Endodermal cell (in vitro differentiated cells): ENCODE results near the gene TFR2. TPM values are rescaled to one million over a fixed set of nuclear protein-coding genes. Genes with fewer than 3 reads are reported as not detected.

Experiments used
- DNase-seq: peaks from one replicate; pipeline ENCODE4 v3.0.0-alpha.2; 2017
- H3K27ac ChIP-seq: 2 replicates; pipeline ENCODE4 v1.5.1; 2013; ENCODE audit warnings: mild to moderate bottlenecking, low read depth, low read length, moderate library complexity
- H3K27me3 ChIP-seq: 2 replicates; pipeline ENCODE4 v1.6.1; 2013; ENCODE audit warnings: mild to moderate bottlenecking, low read length, moderate library complexity; ENCODE audit not compliant: insufficient read depth, control insufficient read depth, poor library complexity, severe bottlenecking
- H3K36me3 ChIP-seq: 2 replicates; pipeline ENCODE4 v1.7.0; 2013; ENCODE audit warnings: mild to moderate bottlenecking, low read length, moderate library complexity; ENCODE audit not compliant: control insufficient read depth, insufficient read depth
- H3K4me1 ChIP-seq: one replicate; pipeline ENCODE4 v1.7.0; 2013; ENCODE audit warnings: low read length; ENCODE audit not compliant: control insufficient read depth, insufficient read depth
- H3K4me3 ChIP-seq: 2 replicates; pipeline ENCODE4 v1.5.1; 2013; ENCODE audit warnings: mild to moderate bottlenecking, low read length, moderate library complexity
- H3K9ac ChIP-seq: 2 replicates; pipeline ENCODE4 v1.6.1; 2013; ENCODE audit warnings: mild to moderate bottlenecking, low read length, moderate library complexity; ENCODE audit not compliant: poor library complexity, severe bottlenecking; ENCODE audit errors: extremely low read depth
- H3K9me3 ChIP-seq: 2 replicates; pipeline ENCODE4 v1.6.1; 2013; ENCODE audit warnings: mild to moderate bottlenecking, low read length, moderate library complexity; ENCODE audit not compliant: control insufficient read depth
- H3K27ac Mint-ChIP-seq: 2 replicates; pipeline ENCODE4 v1.8.0; 2020; ENCODE audit warnings: mixed read lengths
- H3K27me3 Mint-ChIP-seq: 2 replicates; pipeline ENCODE4 v1.8.0; 2021; ENCODE audit warnings: mild to moderate bottlenecking, mixed read lengths; ENCODE audit not compliant: insufficient read depth
- H3K36me3 Mint-ChIP-seq: 2 replicates; pipeline ENCODE4 v1.8.0; 2020; ENCODE audit warnings: low read depth, mixed read lengths
- H3K4me1 Mint-ChIP-seq: 2 replicates; pipeline ENCODE4 v1.8.0; 2020; ENCODE audit warnings: mixed read lengths
- H3K4me3 Mint-ChIP-seq: 2 replicates; pipeline ENCODE4 v1.8.0; 2020; ENCODE audit warnings: mild to moderate bottlenecking, moderate library complexity, mixed read lengths
- H3K9me3 Mint-ChIP-seq: 2 replicates; pipeline ENCODE4 v1.8.0; 2020; ENCODE audit warnings: mild to moderate bottlenecking, mixed read lengths
- WGBS, 2 experiments: methylation state at CpG; one replicate each; pipeline versions ENCODE4 v1.1.5 to v1.1.7; 2013; ENCODE audit warnings: missing lambda C conversion rate in 2 of 2, mixed read lengths in 1 of 2; ENCODE audit not compliant: insufficient coverage in 1 of 2, insufficient read length in 1 of 2; 5-methylcytosine and 5-hydroxymethylcytosine counted together
- total RNA-seq, 2 donors: library from RNA; stranded (reverse); fragmentation: NEBNext Ultra II Directional in 1 of 2; extraction: Animal tissue kit (Norgen Biotek cat#: 25700) in 1 of 2; gene quantifications; 2 replicates in 1 of 2; 3 replicates in 1 of 2; pipeline ENCODE4 v1.2.1, GENCODE V29; 2021
- TF ChIP-seq, protein P1 (sequence below): fragments of 200-600 bp; sonication (generic); conservative IDR thresholded peaks from 2 replicates; pipeline ENCODE4 v1.5.0; 2021; ENCODE audit warnings: antibody characterized with exemption, mild to moderate bottlenecking

The TFR2 gene
- total RNA-seq, 2 donors from 2014 or later: 1.4 to 2.1 TPM

- TF ChIP-seq, protein P1, sequence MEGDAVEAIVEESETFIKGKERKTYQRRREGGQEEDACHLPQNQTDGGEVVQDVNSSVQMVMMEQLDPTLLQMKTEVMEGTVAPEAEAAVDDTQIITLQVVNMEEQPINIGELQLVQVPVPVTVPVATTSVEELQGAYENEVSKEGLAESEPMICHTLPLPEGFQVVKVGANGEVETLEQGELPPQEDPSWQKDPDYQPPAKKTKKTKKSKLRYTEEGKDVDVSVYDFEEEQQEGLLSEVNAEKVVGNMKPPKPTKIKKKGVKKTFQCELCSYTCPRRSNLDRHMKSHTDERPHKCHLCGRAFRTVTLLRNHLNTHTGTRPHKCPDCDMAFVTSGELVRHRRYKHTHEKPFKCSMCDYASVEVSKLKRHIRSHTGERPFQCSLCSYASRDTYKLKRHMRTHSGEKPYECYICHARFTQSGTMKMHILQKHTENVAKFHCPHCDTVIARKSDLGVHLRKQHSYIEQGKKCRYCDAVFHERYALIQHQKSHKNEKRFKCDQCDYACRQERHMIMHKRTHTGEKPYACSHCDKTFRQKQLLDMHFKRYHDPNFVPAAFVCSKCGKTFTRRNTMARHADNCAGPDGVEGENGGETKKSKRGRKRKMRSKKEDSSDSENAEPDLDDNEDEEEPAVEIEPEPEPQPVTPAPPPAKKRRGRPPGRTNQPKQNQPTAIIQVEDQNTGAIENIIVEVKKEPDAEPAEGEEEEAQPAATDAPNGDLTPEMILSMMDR: no peak
- Mint-ChIP-seq H3K36me3 (peaks cover 42% of the 10 kb centered on the region), H3K27ac (no peak overlapping the region), H3K4me3 (no peak overlapping the region), H3K27me3 (no peaks in the 10 kb centered on the region), H3K9me3 (no peaks in the 10 kb centered on the region), H3K4me1 (peaks cover 3% of the 10 kb centered on the region)
- no peaks in the 10 kb centered on the region for H3K27me3 ChIP-seq
- no peaks in the 10 kb centered on the region for H3K9me3 ChIP-seq
- WGBS, 2 experiments: 95 to 96% methylated on average over 27 to 33 of the region's 33 CpGs
- H3K36me3 ChIP-seq: peaks cover 58% of the 10 kb centered on the region
- no peak overlapping the region for H3K9ac ChIP-seq
- peaks cover 5% of the 10 kb centered on the region for H3K4me1 ChIP-seq
- DNase-seq: no peak
- no peak overlapping the region for H3K4me3 ChIP-seq
- H3K27ac ChIP-seq: no peak overlapping the region
Observed at GRCh38 chr7:100686201-100686821, 45.0 kb upstream of the TFR2 start.

DNA sequence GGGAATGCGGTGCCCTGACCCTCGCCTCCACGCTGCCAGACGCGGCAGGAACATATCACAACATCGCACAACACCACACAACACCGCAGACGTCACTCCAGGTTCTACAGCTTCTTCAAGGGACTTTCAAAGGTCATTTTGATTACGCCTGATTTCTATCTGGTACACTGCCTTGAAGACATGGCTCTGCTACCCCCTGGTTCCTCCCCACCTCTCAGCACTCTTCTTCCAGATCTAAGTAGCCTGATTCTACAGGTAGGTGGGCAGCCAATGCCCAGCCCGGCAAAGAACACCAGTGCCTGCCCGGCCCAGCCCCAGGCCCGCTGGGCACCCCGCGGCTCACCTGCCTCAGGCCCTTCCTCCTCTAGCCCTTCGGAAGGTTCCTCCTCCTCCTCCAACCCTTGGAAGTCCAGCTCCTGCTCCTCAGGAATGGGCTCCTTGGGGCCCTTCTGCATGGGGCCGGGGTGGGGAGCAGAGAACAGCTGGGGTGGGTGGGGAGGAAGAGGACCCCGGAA is 44.3 kb upstream of the TFR2 start:
- no peak overlapping the region for H3K9ac ChIP-seq
- H3K27me3 ChIP-seq: no peaks in the 10 kb centered on the region
- H3K4me1 ChIP-seq: no peaks in the 10 kb centered on the region
- DNase-seq: no peak
- Mint-ChIP-seq H3K36me3 (peaks cover 42% of the 10 kb centered on the region), H3K27me3 (no peaks in the 10 kb centered on the region), H3K4me1 (peaks cover 3% of the 10 kb centered on the region), H3K4me3 (no peak overlapping the region), H3K27ac (no peak overlapping the region), H3K9me3 (no peaks in the 10 kb centered on the region)
- TF ChIP-seq, protein P1: no peak
- peaks cover 64% of the 10 kb centered on the region for H3K36me3 ChIP-seq
- no peak overlapping the region for H3K27ac ChIP-seq
- H3K9me3 ChIP-seq: no peaks in the 10 kb centered on the region
- 89 to 94% methylated on average over 9 to 17 of the region's 17 CpGs for WGBS, 2 experiments
- H3K4me3 ChIP-seq: no peak overlapping the region

DNA sequence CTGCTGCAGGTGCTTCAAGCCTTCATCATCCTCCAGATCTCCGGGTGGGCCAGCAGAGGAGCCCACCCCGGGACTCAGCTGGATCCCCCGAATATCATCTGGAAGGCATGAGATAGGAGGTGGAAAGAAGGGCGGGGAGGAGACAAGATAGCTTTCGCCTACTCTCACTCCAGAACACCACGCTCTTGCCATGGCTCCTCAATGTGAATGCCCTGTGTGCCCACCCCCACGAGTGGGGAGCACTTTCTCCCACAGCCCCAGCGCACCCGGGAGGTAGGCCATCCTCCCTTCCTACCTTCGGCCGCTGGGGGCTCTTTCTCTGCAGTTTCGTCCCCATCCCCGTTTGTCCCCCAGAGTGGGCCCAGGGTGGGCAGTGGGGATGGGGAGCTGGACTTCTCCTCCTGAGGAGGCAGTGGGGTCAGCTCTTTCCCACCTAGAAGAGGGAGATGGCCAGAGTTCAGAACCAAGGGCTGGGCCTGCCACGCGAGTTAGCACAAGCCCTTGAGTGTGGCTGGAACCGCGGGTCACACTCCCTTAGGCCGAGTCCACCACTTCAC is 43.8 kb upstream of the TFR2 start:
- Histone ChIP-seq H3K4me3 (no peak overlapping the region), H3K27me3 (no peaks in the 10 kb centered on the region), H3K9ac (no peak overlapping the region), H3K4me1 (no peaks in the 10 kb centered on the region), H3K9me3 (no peaks in the 10 kb centered on the region), H3K36me3 (peaks cover 66% of the 10 kb centered on the region), H3K27ac (no peak overlapping the region)
- Mint-ChIP-seq H3K27ac (no peak overlapping the region), H3K4me3 (no peak overlapping the region), H3K9me3 (no peaks in the 10 kb centered on the region), H3K36me3 (peaks cover 42% of the 10 kb centered on the region), H3K27me3 (no peaks in the 10 kb centered on the region), H3K4me1 (peaks cover 3% of the 10 kb centered on the region)
- no peak for DNase-seq
- TF ChIP-seq, protein P1: no peak
- 89 to 94% methylated on average over 5 to 18 of the region's 18 CpGs for WGBS, 2 experiments
